ENCODE data around the gene GNB1L. TPM values are rescaled to one million over a fixed set of nuclear protein-coding genes. Genes with fewer than 3 reads are reported as not detected.

The GNB1L gene
- total and polyA plus RNA-seq, 9 of the 15 experiments (the other 6 are each of a cell fraction or from before 2014, with no cell fraction given): 0.56 to 50.5 (median 10.2) TPM

GRCh38 chr22:19739911-19740449, 114.7 kb downstream of the GNB1L start (continued):
- TF ChIP-seq REST (IDR thresholded peaks at IDR 0.05; ENCODE audit: borderline replicate concordance) (no peak), REST (CRISPR knock-in tag; IDR thresholded peaks at IDR 0.05; ENCODE audit: low read depth) (no peak)
